ENCODE data around the gene NDC80. TPM values are rescaled to one million over a fixed set of nuclear protein-coding genes. Genes with fewer than 3 reads are reported as not detected.

NDC80 gene
- 16.7 and 21.4 TPM in 2 replicates for total RNA-seq

GRCh38 chr18:2571200-2572170, at the start of gene NDC80, which contains the start of gene METTL4:
TSS of gene NDC80 (plus strand) at chr18:2571557. CDS start at chr18:2572986, 1,429 bp downstream.
TSS of gene METTL4 (minus strand) at chr18:2571505. CDS start at chr18:2567216, 4,289 bp downstream.

GRCh38 chr18:2655178-2655953, 84.0 kb downstream of the NDC80 start, which contains the start of gene SMCHD1:
TSS of gene SMCHD1 (plus strand) at chr18:2655726. CDS start at chr18:2656076, 350 bp downstream.

Other genes with a start within 250 kb of the NDC80 start
- gene METTL4, start 52 bp upstream of the NDC80 start, total RNA-seq: 10.7 and 15.4 TPM in 2 replicates
- gene SMCHD1, start 84.2 kb downstream of the NDC80 start, total RNA-seq: 42.1 and 97.9 TPM in 2 replicates

Measured in bladder microvascular endothelial cell (primary cell).